ENCODE data around the gene PPT2. TPM values are rescaled to one million over a fixed set of nuclear protein-coding genes. Genes with fewer than 3 reads are reported as not detected.

Gene PPT2
- total RNA-seq, 1 experiment from 2014 or later: 38.2 TPM

DNA sequence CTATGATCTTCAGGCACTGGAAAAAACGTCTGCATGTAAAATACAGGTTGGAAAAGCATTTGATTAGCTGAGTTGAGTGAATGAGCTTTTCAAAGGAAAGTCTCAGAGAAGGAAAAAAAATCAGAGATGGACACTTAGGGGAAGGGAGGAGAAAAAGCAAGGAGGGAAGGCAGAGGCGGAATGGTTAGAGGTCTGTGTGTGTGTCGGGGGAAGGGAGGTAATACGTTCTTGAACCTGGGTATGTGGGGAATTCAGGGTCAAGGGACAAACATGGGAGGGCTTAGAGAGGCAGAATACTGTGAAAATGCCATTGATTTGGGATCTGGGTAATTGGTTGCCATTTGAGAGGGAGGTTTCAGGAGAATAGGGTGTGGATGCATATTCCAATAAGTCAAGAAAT is 7.3 kb upstream of the PPT2 start:
- Histone ChIP-seq H3K4me1 (replicated peaks; ENCODE audit: insufficient read depth) (peaks cover 32% of the 10 kb centered on the region), H2AFZ (peak overlapping the region; percentile 47), H3K9me2 (ENCODE audit: insufficient read depth) (no peaks in the 10 kb centered on the region), H3K27me3 (ENCODE audit: insufficient read depth, low read depth) (no peaks in the 10 kb centered on the region), H3K4me3 (peak overlapping the region; percentile 11; the same call in 1 of the 2 replicates), H3F3A (ENCODE audit: insufficient read depth, low read depth) (peaks cover 32% of the 10 kb centered on the region; the same call in 1 of the 2 replicates), H4K20me1 (ENCODE audit: insufficient read depth) (no peaks in the 10 kb centered on the region), H3K4me2 (peak overlapping the region; percentile 48), H3K79me2 (ENCODE audit: low read depth) (no peaks in the 10 kb centered on the region), H3K36me3 (ENCODE audit: low read depth) (no peaks in the 10 kb centered on the region), H3K9me3 (ENCODE audit: insufficient read depth, low read depth) (no peaks in the 10 kb centered on the region), H3K27ac (peak overlapping the region; percentile 82)
- ChIA-PET POLR2A (ENCODE audit: unreplicated experiment) (interaction anchor here (0.5 kb wide), 1 partner anchor 8 kb away, joined by 6 read pairs; no protein-coding TSS in a partner anchor), CTCF (no interaction called here)
- DNase-seq: no peak
- TF ChIP-seq EZH2 (IDR thresholded peaks at IDR 0.05; ENCODE audit: low read depth): no peak
- TF ChIP-seq, protein P1, sequence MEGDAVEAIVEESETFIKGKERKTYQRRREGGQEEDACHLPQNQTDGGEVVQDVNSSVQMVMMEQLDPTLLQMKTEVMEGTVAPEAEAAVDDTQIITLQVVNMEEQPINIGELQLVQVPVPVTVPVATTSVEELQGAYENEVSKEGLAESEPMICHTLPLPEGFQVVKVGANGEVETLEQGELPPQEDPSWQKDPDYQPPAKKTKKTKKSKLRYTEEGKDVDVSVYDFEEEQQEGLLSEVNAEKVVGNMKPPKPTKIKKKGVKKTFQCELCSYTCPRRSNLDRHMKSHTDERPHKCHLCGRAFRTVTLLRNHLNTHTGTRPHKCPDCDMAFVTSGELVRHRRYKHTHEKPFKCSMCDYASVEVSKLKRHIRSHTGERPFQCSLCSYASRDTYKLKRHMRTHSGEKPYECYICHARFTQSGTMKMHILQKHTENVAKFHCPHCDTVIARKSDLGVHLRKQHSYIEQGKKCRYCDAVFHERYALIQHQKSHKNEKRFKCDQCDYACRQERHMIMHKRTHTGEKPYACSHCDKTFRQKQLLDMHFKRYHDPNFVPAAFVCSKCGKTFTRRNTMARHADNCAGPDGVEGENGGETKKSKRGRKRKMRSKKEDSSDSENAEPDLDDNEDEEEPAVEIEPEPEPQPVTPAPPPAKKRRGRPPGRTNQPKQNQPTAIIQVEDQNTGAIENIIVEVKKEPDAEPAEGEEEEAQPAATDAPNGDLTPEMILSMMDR (conservative IDR thresholded peaks at IDR 0.05): no peak
- intact Hi-C loops (cut with micrococcal nuclease; ENCODE audit: unreplicated experiment): no loop called here
- no TSS peak for BruUV-seq (replicated peaks)

DNA sequence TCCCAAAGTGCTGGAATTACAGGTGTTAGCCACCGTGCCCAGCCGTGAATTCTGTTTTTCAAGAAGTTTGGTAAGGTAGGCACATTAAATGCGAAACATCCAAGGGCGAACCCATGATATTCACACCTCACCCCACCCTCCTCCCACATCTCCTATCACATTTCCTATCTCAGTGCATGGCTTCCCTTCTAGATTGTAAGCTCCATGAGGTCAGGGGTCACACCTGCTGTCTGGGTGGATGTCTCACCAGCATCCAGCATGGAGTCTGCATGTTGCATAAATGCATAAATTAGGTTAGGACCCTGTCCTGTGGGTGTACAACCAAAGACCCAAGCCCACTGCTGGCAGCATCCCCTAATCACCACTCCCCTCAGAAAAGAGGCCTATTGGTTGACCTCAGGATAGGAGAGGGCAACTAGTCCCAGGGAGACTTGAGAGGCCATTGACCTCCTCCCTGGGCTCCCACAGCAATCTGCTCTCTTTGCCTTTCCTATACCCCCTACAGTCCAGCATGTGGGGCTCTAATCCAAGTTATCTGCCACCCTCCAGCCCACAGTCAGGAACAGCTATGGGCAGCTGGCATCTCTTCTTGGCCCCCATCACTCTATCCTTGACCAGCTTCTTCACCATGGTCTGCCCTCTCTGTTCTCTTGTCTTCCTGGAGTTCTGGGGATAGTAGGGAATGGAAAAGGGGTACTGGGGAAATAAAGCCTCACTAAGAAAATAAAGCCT is 6.4 kb upstream of the PPT2 start:
- no peak overlapping the region for H3K4me3 ChIP-seq

DNA sequence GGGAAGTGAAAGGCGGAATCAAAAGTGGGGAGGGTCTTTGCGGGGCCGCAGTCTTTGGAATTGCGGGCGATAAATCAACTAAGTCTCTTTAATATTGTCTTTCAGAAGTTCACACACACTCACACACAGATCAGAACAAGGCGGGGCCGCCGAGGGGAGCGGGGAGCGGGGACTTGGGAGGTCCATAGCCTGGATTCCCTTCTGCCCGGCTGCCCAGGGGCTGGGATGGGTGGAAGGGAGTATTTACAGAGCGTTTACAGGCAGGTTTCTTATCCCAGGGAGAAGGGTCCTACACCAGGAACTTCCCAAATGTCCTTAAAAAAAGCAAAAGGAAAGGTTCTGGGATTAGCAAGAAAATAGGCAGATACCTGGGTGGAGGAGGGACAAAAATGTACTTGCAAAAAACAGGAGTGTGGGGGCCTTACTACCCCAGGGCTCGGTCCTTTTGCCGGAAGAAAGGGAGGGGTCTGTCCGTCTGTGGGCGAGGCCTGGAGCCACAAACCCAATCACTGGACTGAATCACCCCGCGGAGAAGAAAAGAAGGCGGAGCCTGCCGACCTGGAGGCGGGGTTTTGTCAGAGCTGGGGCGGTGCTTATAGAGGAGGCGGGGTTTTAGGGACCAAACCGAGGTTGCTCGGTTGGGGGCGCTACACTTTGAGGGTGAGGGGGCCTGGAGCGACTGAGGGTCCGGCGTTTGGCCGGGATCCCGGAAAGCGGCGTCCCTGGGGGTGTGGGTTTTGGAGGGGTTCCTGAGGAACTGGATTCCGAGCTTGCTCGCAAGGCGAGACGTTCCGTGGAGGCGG is 5.5 kb upstream of the PPT2 start:
- Histone ChIP-seq H3K79me2 (ENCODE audit: low read depth) (peaks cover 13% of the 10 kb centered on the region), H4K20me1 (ENCODE audit: insufficient read depth) (no peaks in the 10 kb centered on the region), H3K27me3 (ENCODE audit: insufficient read depth, low read depth) (no peaks in the 10 kb centered on the region), H3F3A (ENCODE audit: insufficient read depth, low read depth) (peaks cover 39% of the 10 kb centered on the region; the same call in 1 of the 2 replicates), H3K9me3 (ENCODE audit: insufficient read depth, low read depth) (no peaks in the 10 kb centered on the region), H3K9me2 (ENCODE audit: insufficient read depth) (no peaks in the 10 kb centered on the region), H2AFZ (no peak overlapping the region), H3K4me2 (no peak overlapping the region), H3K4me3 (no peak overlapping the region), H3K27ac (no peak overlapping the region), H3K4me1 (replicated peaks; ENCODE audit: insufficient read depth) (peaks cover 39% of the 10 kb centered on the region), H3K36me3 (ENCODE audit: low read depth) (no peaks in the 10 kb centered on the region)
- intact Hi-C loops (cut with micrococcal nuclease; ENCODE audit: unreplicated experiment): no loop called here
- TF ChIP-seq EZH2 (IDR thresholded peaks at IDR 0.05; ENCODE audit: low read depth): no peak
- TF ChIP-seq, protein P1 (conservative IDR thresholded peaks at IDR 0.05): no peak
- ChIA-PET POLR2A (ENCODE audit: unreplicated experiment) (no interaction called here), CTCF (no interaction called here)
- DNase-seq: no peak
- BruUV-seq (replicated peaks): no TSS peak

More for the DNA sequence above, 6.4 kb upstream of the PPT2 start:
- Histone ChIP-seq H3K79me2 (ENCODE audit: low read depth) (peaks cover 6% of the 10 kb centered on the region), H4K20me1 (ENCODE audit: insufficient read depth) (no peaks in the 10 kb centered on the region), H3K27ac (no peak overlapping the region), H2AFZ (no peak overlapping the region), H3K27me3 (ENCODE audit: insufficient read depth, low read depth) (no peaks in the 10 kb centered on the region), H3F3A (ENCODE audit: insufficient read depth, low read depth) (peaks cover 32% of the 10 kb centered on the region; the same call in 1 of the 2 replicates), H3K9me3 (ENCODE audit: insufficient read depth, low read depth) (no peaks in the 10 kb centered on the region), H3K36me3 (ENCODE audit: low read depth) (no peaks in the 10 kb centered on the region), H3K9me2 (ENCODE audit: insufficient read depth) (no peaks in the 10 kb centered on the region), H3K4me2 (no peak overlapping the region), H3K4me1 (replicated peaks; ENCODE audit: insufficient read depth) (peaks cover 40% of the 10 kb centered on the region)
- POLR2A ChIA-PET (ENCODE audit: unreplicated experiment): no interaction called here
- BruUV-seq (replicated peaks): no TSS peak
- intact Hi-C loops (cut with micrococcal nuclease; ENCODE audit: unreplicated experiment): no loop called here
- no peak for DNase-seq
- TF ChIP-seq EZH2 (IDR thresholded peaks at IDR 0.05; ENCODE audit: low read depth): no peak
- TF ChIP-seq, protein P1 (conservative IDR thresholded peaks at IDR 0.05): no peak
- CTCF ChIA-PET: no interaction called here

All from PC-9 (cell line).